GM19099 (cell line): ENCODE results near the gene NAT9.

Experiments
- POLR2A ChIP-seq: IDR thresholded peaks from 3 replicates; pipeline ENCODE4 v1.6.1; 2011; ENCODE audit warnings: low read depth; ENCODE audit not compliant: insufficient read length; ENCODE audit errors: extremely low read depth

Gene NAT9

GRCh38 chr17:74749279-74750038, 26.7 kb downstream of the NAT9 start:
- no peak for TF ChIP-seq POLR2A

GRCh38 chr17:74748529-74749278, 27.4 kb downstream of the NAT9 start, which contains the start of gene NHERF1:
NHERF1 (plus strand) TSS chr17:74748628; CDS start chr17:74748847, 219 bp downstream.
- TF ChIP-seq POLR2A: peak; percentile 98

- no peak for TF ChIP-seq POLR2A
These were observed 27.9 kb downstream of the NAT9 start for GRCh38 chr17:74748279-74748528.

GRCh38 chr17:74746922-74747321, 29.2 kb downstream of the NAT9 start:
- no peak for TF ChIP-seq POLR2A

GRCh38 chr17:74746376-74746775, 29.8 kb downstream of the NAT9 start:
- TF ChIP-seq POLR2A: no peak

- TF ChIP-seq POLR2A: no peak
These were observed 30.5 kb downstream of the NAT9 start for GRCh38 chr17:74745548-74746177.

- no peak for TF ChIP-seq POLR2A
These were observed 31.2 kb downstream of the NAT9 start for GRCh38 chr17:74744714-74745547.

- TF ChIP-seq POLR2A: no peak
These were observed 31.8 kb downstream of the NAT9 start for GRCh38 chr17:74744349-74744713.

- no peak for TF ChIP-seq POLR2A
These were observed 32.4 kb downstream of the NAT9 start for GRCh38 chr17:74743755-74744154.

GRCh38 chr17:74742978-74743545, 33.1 kb downstream of the NAT9 start:
- no peak for TF ChIP-seq POLR2A

GRCh38 chr17:74742153-74742515, 34.0 kb downstream of the NAT9 start:
- TF ChIP-seq POLR2A: no peak

GRCh38 chr17:74740641-74741387, 35.3 kb downstream of the NAT9 start:
- TF ChIP-seq POLR2A: no peak

GRCh38 chr17:74740173-74740572, 36.0 kb downstream of the NAT9 start:
- no peak for TF ChIP-seq POLR2A

- TF ChIP-seq POLR2A: no peak
These were observed 36.8 kb downstream of the NAT9 start for GRCh38 chr17:74739227-74739831.
